B cell (primary cell): Measurements from ENCODE around the gene C15orf39. TPM values are rescaled to one million over a fixed set of nuclear protein-coding genes. Genes with fewer than 3 reads are reported as not detected.

Experiments used
- ATAC-seq: fragments of 200-7000 bp; cut with Tn5 transposase; one replicate; pipeline ENCODE4 v1.10.0; 2021; ENCODE audit warnings: low read depth, mild to moderate bottlenecking, moderate number of reproducible peaks, moderate library complexity
- CTCF ChIA-PET: fragments of 350-600 bp; sonication (Branson Sonifier 250); formaldehyde crosslinking; loops from one replicate; lab custom pipeline; 2021; ENCODE audit warnings: antibody characterized with exemption, inconsistent platforms; lab: Charles Lee
- POLR2A ChIA-PET: fragments of 350-600 bp; sonication (Branson Sonifier 250); formaldehyde crosslinking; loops from one replicate; lab custom pipeline; 2021; ENCODE audit warnings: antibody characterized with exemption; lab: Charles Lee
- DNase-seq: peaks from one replicate; pipeline ENCODE4 v3.0.0; 2013
- H2AFZ ChIP-seq: 2 replicates; pipeline ENCODE4 v1.6.1; 2012; ENCODE audit warnings: mild to moderate bottlenecking, low read depth, low read length; ENCODE audit not compliant: insufficient read depth, poor library complexity, severe bottlenecking
- H3K27ac ChIP-seq, 2 donors: 1 replicate in 1 of 2; 2 replicates in 1 of 2; pipeline ENCODE4 v1.5.1; 2012 to 2013; ENCODE audit warnings: low read length in 2 of 2, mild to moderate bottlenecking in 2 of 2, moderate library complexity in 1 of 2
- H3K27me3 ChIP-seq, 4 experiments: fragments of 200-600 bp in 1 of 4; sonication (generic) in 1 of 4; replicated peaks in 1 of 4; 1 replicate in 2 of 4; 2 replicates in 2 of 4; pipeline versions ENCODE4 v1.6.1 to v1.7.0; 2013 to 2016; ENCODE audit warnings: low read length in 3 of 4, mild to moderate bottlenecking in 2 of 4, mixed read lengths in 1 of 4, moderate library complexity in 1 of 4; ENCODE audit not compliant: insufficient read depth in 4 of 4, control insufficient read depth in 3 of 4; ENCODE audit errors: control extremely low read depth in 1 of 4
- H3K36me3 ChIP-seq, 2 experiments: replicated peaks in 1 of 2; 1 replicate in 1 of 2; 2 replicates in 1 of 2; pipeline versions ENCODE4 v1.6.1 to v1.7.1; 2013; ENCODE audit warnings: low read length in 1 of 2; ENCODE audit not compliant: insufficient read depth in 2 of 2, control insufficient read depth in 1 of 2; ENCODE audit errors: control extremely low read depth in 1 of 2, extremely low read depth in 1 of 2
- H3K4me1 ChIP-seq, 2 donors: fragments of 200-600 bp in 1 of 2; sonication (generic) in 1 of 2; 1 replicate in 1 of 2; 2 replicates in 1 of 2; pipeline versions ENCODE4 v1.5.1 to v1.6.1; 2013 to 2017; ENCODE audit warnings: low read length in 2 of 2; ENCODE audit not compliant: control insufficient read depth in 2 of 2, insufficient read depth in 2 of 2
- H3K4me2 ChIP-seq: replicated peaks from 2 replicates; pipeline ENCODE3; 2012; ENCODE audit warnings: mild to moderate bottlenecking, low read depth, low read length; ENCODE audit not compliant: poor library complexity, severe bottlenecking
- H3K4me3 ChIP-seq, 5 experiments: fragments of 200-600 bp in 1 of 5; sonication (generic) in 1 of 5; 1 replicate in 3 of 5; 2 replicates in 2 of 5; pipeline versions ENCODE4 v1.5.1 to v1.7.0; 2011 to 2016; ENCODE audit warnings: low read length in 4 of 5, mild to moderate bottlenecking in 4 of 5, low read depth in 2 of 5, control low read depth in 1 of 5, moderate library complexity in 1 of 5; ENCODE audit not compliant: insufficient read depth in 1 of 5; ENCODE audit errors: control extremely low read depth in 1 of 5, extremely low read depth in 1 of 5
- H3K79me2 ChIP-seq: fragments of 200-600 bp; sonication (generic); one replicate; pipeline ENCODE4 v1.6.0; 2016; ENCODE audit warnings: low read length; ENCODE audit not compliant: control insufficient read depth, insufficient read depth
- H3K9ac ChIP-seq: fragments of 200-600 bp; sonication (generic); 2 replicates; pipeline ENCODE4 v1.6.1; 2017; ENCODE audit warnings: mild to moderate bottlenecking, low read length, moderate library complexity
- H3K9me3 ChIP-seq, 3 donors: one replicate each; pipeline versions ENCODE4 v1.6.1 to v1.7.1; 2013; ENCODE audit warnings: low read length in 2 of 3; ENCODE audit not compliant: control insufficient read depth in 2 of 3, insufficient read depth in 1 of 3; ENCODE audit errors: control extremely low read depth in 1 of 3
- H4K20me1 ChIP-seq: 2 replicates; pipeline ENCODE4 v1.6.0; 2012; ENCODE audit warnings: mild to moderate bottlenecking, low read length; ENCODE audit not compliant: insufficient read depth, control insufficient read depth, poor library complexity, severe bottlenecking
- H3K27ac Mint-ChIP-seq: one replicate; pipeline ENCODE4 v1.8.0; 2021; ENCODE audit warnings: mixed read lengths
- H3K27me3 Mint-ChIP-seq: one replicate; pipeline ENCODE4 v1.8.0; 2021; ENCODE audit warnings: mixed read lengths
- H3K4me1 Mint-ChIP-seq: one replicate; pipeline ENCODE4 v1.8.0; 2021; ENCODE audit warnings: mixed read lengths
- H3K4me3 Mint-ChIP-seq: one replicate; pipeline ENCODE4 v1.8.0; 2021; ENCODE audit warnings: mixed read lengths
- H3K9me3 Mint-ChIP-seq: one replicate; pipeline ENCODE4 v1.8.0; 2022; ENCODE audit warnings: mixed read lengths; ENCODE audit not compliant: insufficient read depth
- CTCF ChIP-seq: fragments of 200-600 bp; IDR thresholded peaks from one replicate; pipeline ENCODE4 v1.8.0; 2022; ENCODE audit warnings: antibody characterized with exemption, mild to moderate bottlenecking
- EZH2 ChIP-seq: IDR thresholded peaks from 2 replicates; pipeline ENCODE4 v1.6.1; 2012; ENCODE audit warnings: borderline replicate concordance, low read depth, mild to moderate bottlenecking, moderate library complexity, low read length; ENCODE audit not compliant: insufficient read depth, poor library complexity, severe bottlenecking
- WGBS: methylation state at CpG from one replicate; pipeline ENCODE4 v1.1.5; 2013; ENCODE audit warnings: missing lambda C conversion rate; ENCODE audit not compliant: insufficient coverage; 5-methylcytosine and 5-hydroxymethylcytosine counted together
- intact Hi-C: fragments of 100-400 bp; cut with micrococcal nuclease; formaldehyde crosslinking; loops from one replicate; pipeline ENCODE4 v1.10.0; 2022
- polyA plus RNA-seq: library from polyadenylated mRNA; depleted of rRNA; stranded (reverse); fragments of >200 nt; gene quantifications from 2 replicates; pipeline ENCODE4 v1.2.3, GENCODE V29; 2012
- total RNA-seq, 2 donors: library from RNA; stranded (reverse); fragments of 120-200 nt in 1 of 2; gene quantifications; 1 replicate in 1 of 2; 2 replicates in 1 of 2; pipeline versions ENCODE4 v1.2.3 to v1.2.4, GENCODE V29; 2013 to 2022

The C15orf39 gene
- total and polyA plus RNA-seq, 2 donors (not counting 1 experiment from before 2014, with no cell fraction given) = 12.4 to 72.7 TPM

- H3K9ac ChIP-seq = no peak overlapping the region
- CTCF ChIA-PET = interaction anchor here (1.6 to 2.3 kb wide), 2 partner anchors 151 to 165 kb away, joined by 3 to 6 read pairs; no protein-coding TSS in a partner anchor
- no peaks in the 10 kb centered on the region for H3K36me3 ChIP-seq
- H2AFZ ChIP-seq = no peak overlapping the region
- H3K27me3 ChIP-seq = peaks cover 0 to 52% (median 7%) of the 10 kb centered on the region in 4 experiments
- intact Hi-C loops = no loop called here
- ATAC-seq (no peak), DNase-seq (no peak)
- H3K4me3 ChIP-seq = no peak overlapping the region
- POLR2A ChIA-PET = no interaction called here
- peaks cover 3 to 4% of the 10 kb centered on the region in 2 donors for H3K4me1 ChIP-seq
- no peak overlapping the region for H3K27ac Mint-ChIP-seq
- no peaks in the 10 kb centered on the region for H3K4me1 Mint-ChIP-seq
- H3K4me3 Mint-ChIP-seq = no peak overlapping the region
- H3K9me3 ChIP-seq = peaks cover 0 to 25% (median 0%) of the 10 kb centered on the region in 3 donors
- no peaks in the 10 kb centered on the region for H4K20me1 ChIP-seq
- no peak for TF ChIP-seq EZH2
- no peak for TF ChIP-seq CTCF
- peaks cover 18% of the 10 kb centered on the region for H3K27me3 Mint-ChIP-seq
- no peak overlapping the region for H3K27ac ChIP-seq
- WGBS = 93% methylated on average over 2 of the region's 3 CpGs
- peaks cover 4% of the 10 kb centered on the region for H3K9me3 Mint-ChIP-seq
- no peak overlapping the region for H3K4me2 ChIP-seq
- no peaks in the 10 kb centered on the region for H3K79me2 ChIP-seq
Observed at GRCh38 chr15:75193976-75194375, 7.7 kb upstream of the C15orf39 start.

DNA sequence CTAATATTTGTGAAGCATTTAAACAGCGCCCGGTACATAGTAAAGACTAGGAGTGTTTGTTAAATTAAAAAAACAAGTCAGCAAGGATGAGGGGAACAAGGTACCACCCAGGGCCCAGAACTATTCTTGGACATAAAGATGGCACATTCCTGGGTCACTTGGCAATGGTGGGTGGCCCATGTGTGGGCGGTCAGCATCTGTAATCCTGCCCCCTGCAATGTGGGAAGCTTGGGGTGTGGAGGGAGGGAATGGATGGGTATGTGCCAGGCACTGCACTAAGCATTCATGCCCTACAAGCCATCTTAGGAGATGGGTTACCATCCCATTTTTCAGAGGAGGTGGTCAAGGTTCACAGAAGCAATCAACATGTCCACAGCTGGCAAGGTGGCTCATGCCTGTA is 7.3 kb upstream of the C15orf39 start:
- no peaks in the 10 kb centered on the region for H3K79me2 ChIP-seq

More for the DNA sequence above, 7.3 kb upstream of the C15orf39 start:
- H3K27ac ChIP-seq = no peak overlapping the region
- no peaks in the 10 kb centered on the region for H4K20me1 ChIP-seq
- ATAC-seq (no peak), DNase-seq (no peak)
- 100% methylated on average over 3 of the region's 3 CpGs for WGBS
- POLR2A ChIA-PET = no interaction called here
- no peak overlapping the region for H3K9ac ChIP-seq
- intact Hi-C loops = no loop called here
- peaks cover 0 to 25% (median 0%) of the 10 kb centered on the region in 3 donors for H3K9me3 ChIP-seq
- no peaks in the 10 kb centered on the region for H3K36me3 ChIP-seq
- peaks cover 16% of the 10 kb centered on the region for H3K27me3 Mint-ChIP-seq
- H3K9me3 Mint-ChIP-seq = peaks cover 4% of the 10 kb centered on the region
- H3K27ac Mint-ChIP-seq = no peak overlapping the region
- H3K4me3 ChIP-seq = no peak overlapping the region
- peaks cover 3 to 7% of the 10 kb centered on the region in 2 donors for H3K4me1 ChIP-seq
- no peak overlapping the region for H3K4me2 ChIP-seq
- CTCF ChIA-PET = interaction anchor here (1.6 to 2.3 kb wide), 2 partner anchors 151 to 165 kb away, joined by 3 to 6 read pairs; no protein-coding TSS in a partner anchor
- no peak overlapping the region for H2AFZ ChIP-seq
- no peak overlapping the region for H3K4me3 Mint-ChIP-seq
- H3K4me1 Mint-ChIP-seq = peaks cover 1% of the 10 kb centered on the region
- no peak for TF ChIP-seq CTCF
- TF ChIP-seq EZH2 = no peak
- H3K27me3 ChIP-seq = peaks cover 0 to 56% (median 9%) of the 10 kb centered on the region in 4 experiments
